ENCODE measurements around the gene ST8SIA6. TPM values are rescaled to one million over a fixed set of nuclear protein-coding genes. Genes with fewer than 3 reads are reported as not detected.
"Not testable (repeated sequence)": the region's sequence is repeated elsewhere in the genome, so short reads cannot be mapped to it uniquely, and the experiment has no call there.

The ST8SIA6 gene
- total RNA-seq, 1 donor from 2014 or later, result 0.76 TPM

DNA sequence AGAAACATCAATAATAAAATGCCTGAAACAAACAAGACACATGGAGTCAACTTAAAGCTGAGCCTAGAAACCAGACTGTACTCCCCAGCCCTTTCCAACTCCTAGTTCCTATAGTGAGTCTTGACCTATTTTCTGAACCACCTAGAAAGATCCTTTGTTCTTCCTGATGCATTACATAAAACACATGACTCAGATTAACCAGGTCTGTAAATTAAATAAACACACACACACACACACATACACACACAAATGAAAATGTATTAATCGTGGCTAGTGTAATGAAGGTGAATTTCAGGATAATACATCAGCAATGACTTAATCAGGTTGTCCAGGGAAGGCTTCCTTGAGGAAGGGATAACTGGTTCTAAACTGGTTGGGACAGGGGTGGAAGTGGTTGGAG is 104.7 kb downstream of the ST8SIA6 start:
- no peak for DNase-seq (ENCODE audit: extremely low read depth, low read depth, low spot score)

DNA sequence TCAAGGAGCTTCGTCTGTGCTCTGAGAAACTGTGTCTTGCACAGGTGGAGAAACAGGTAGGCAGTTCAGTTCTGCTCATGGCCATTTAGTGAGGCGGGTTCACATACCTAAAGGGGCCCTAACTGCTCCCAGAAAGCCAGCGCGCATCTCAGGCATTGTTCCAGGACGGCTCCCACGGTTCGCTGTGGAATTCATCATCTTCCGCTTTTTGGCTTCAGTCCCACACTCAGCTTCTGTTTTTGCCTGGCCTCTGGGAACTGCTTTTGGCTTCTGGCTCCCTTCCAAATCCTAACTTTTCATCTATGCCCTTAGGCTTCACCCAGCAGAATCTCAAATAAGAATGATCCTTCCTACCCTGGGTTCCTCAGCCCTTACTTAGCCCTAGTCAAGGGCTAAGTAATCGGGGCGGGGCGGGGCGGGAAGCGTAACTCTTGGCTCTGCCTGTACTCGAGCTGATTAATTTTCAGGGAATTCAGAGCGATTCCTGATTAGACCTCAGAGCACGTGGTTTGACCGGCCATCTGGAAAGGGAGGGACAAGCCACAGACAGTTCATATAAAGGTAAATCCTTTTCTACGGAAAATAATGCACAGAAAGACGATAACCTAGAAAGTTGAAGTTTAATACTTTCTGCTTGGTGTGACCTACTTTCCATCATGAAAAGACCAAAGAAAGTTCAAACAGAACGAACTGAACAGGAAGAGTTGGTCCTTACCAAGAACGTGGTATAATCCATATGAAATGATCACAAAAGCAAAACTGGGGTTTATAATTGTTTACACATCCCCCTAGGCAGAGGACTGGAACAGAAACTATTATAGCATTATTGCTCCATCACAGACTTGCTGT is 105.7 kb downstream of the ST8SIA6 start:
- peak; percentile 12 for DNase-seq (ENCODE audit: extremely low read depth, low read depth, low spot score)

- DNase-seq (ENCODE audit: extremely low read depth, low read depth, low spot score), result no peak
Measured at GRCh38 chr10:17348011-17348500, 106.3 kb downstream of the ST8SIA6 start.

- no peak for DNase-seq (ENCODE audit: extremely low read depth, low read depth, low spot score)
Measured at GRCh38 chr10:17344206-17344605, 110.2 kb downstream of the ST8SIA6 start.

DNA sequence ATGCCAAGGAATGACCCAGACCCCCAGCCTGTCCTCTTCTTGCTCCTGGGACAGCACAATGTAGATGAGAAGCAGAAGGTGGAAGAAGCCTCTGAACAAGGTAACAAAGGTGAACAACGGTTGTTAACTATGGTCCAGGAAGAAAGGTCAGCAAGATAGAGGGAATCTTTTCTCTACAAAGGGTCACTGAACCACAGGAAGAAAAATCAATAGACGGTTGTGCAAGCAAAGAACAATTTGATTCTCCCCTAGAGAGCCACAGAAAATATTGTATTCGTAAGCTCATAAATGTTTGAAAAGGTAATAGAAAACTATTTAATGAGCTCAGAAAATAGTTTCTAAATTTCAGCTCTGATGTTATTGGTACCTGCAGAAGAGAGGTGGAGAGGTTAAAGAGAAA is 111.3 kb downstream of the ST8SIA6 start:
- no peak for DNase-seq (ENCODE audit: extremely low read depth, low read depth, low spot score)

DNA sequence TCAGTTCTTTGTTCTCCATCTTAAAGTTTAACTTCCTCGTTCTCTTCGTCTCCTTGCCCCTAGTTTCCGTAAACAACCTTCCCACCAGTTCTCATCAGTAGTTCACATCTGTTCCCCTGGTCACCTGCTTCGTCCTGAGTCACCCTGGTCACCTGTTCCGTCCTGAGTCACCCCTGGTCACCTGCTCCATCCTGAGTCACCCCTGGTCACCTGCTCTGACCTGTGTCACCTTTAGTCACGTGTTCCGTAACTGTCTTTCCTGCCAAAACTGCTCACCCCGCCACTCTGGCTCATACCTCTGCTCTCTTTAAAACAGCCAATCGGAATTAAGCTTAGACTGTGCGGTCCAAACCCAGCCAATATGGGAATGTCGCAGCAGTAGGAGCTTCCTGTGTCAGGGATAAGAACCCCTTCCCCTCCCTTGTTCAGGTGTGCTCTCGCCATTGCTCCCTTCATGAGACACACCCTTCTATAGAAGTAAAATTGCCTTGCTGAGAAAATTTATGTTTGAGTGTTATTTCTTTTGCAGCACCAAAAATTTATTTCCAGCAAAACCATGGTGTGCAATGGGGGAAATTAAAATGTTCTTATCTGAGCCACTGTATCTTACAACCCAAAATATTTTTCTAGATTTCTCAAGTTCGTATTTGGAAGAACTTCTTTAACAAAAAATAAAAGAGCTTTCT is 114.1 kb downstream of the ST8SIA6 start:
- no peak for DNase-seq (ENCODE audit: extremely low read depth, low read depth, low spot score)

DNA sequence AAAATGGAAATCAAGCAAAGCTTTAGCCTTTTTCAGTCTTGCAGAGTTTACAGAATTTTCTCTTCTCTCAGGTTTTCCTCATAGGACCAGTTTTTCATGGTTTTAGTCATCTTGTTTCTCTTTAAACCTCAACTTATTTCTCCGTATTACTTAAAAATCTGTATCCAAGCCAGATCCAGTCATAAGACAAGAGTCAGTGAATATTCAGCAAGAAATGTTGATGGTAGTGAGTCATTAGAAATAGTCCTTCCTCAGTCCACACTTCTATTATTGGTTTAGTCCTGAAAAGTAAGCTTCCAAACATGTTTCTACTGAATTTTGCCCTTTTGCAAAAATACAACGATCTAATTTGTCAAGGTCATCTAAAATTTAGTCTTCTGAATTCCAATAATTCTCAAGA is 119.3 kb downstream of the ST8SIA6 start:
- no peak for DNase-seq (ENCODE audit: extremely low read depth, low read depth, low spot score)

DNA sequence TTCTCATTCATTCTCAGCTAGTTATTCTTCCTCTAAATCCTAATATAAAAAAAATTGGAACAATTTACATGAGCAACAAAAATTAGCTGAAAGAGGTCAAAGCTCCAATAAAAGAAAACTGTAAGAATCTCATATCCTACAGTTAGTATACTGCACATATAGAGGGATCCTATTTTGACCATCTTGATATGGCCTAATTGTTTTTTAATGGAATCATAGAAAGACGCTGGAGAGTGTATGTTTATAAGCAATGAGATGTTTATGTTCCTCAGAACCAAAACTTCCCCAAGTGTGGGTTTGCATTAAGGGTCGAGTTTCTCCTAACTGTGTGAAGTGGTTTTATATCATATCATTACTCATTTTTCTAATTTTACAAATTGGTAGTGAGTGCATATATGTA is 123.9 kb downstream of the ST8SIA6 start:
- DNase-seq (ENCODE audit: extremely low read depth, low read depth, low spot score), result no peak

DNA sequence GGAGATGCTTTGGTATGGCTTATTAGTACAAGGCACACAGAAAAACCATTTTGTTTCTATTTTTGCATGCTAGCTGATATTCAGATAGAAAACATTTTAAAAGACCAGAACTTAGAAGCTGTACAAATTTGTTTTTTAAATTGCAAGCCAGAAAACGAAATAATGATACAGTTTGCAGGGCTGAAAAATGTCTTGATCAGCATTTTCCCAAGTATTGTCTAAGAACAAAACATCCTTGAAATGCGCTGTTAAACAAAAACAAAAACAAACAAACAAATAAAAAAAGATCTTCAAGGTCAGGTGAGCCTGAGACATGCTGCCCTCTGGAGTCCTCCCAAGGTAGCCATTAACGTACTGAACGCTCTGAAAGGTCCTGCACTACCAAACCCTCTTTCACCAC is 128.0 kb downstream of the ST8SIA6 start:
- no peak for DNase-seq (ENCODE audit: extremely low read depth, low read depth, low spot score)

DNA sequence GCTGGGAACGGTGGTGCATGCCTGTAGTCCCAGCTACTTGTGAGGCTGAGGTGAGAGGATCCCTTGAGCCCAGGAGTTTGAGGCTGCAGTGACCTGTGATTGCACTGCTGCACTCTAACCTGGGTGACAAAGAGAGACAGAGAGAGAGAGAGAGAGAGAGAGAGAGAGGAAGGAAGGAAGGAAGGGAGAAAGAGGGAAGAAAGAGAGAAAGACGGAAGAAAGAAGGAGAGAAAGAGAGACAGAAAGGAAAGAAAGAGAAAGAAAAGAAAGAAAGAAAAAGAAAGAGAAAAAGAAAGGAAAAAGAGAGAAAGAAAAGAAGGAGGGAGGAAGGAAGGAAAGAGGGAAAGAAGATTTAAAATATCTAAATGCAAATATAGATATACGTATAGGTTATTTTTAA is 132.4 kb downstream of the ST8SIA6 start:
- not testable (repeated sequence) for DNase-seq (ENCODE audit: extremely low read depth, low read depth, low spot score)

GRCh38 chr10:17316488-17317170 is 137.8 kb downstream of the ST8SIA6 start:
- no peak for DNase-seq (ENCODE audit: extremely low read depth, low read depth, low spot score)

- DNase-seq (ENCODE audit: extremely low read depth, low read depth, low spot score), result no peak
Measured at GRCh38 chr10:17309435-17309834, 145.0 kb downstream of the ST8SIA6 start.

- no peak for DNase-seq (ENCODE audit: extremely low read depth, low read depth, low spot score)
Measured at GRCh38 chr10:17307123-17307522, 147.3 kb downstream of the ST8SIA6 start.

GRCh38 chr10:17292375-17292774 is 162.0 kb downstream of the ST8SIA6 start:
- no peak for DNase-seq (ENCODE audit: extremely low read depth, low read depth, low spot score)

DNA sequence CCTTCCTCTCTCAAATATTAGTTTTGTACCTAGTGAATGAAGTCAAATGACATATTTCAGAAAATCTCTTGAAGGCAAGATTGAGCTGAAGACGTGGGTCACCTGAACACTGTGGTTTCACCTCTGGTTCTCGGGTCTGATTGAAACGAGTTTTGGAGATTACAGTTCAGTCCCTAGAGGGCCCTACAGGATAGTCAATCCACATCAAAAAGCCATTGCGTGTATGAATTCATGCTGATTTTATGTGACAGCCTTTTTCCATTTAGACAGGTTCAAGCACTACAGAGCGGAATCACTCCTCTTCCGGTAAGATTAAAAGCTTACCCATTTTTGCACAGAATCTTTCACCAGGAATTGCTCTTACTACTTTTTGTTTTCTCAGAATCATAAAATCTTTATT is 164.2 kb downstream of the ST8SIA6 start:
- no peak for DNase-seq (ENCODE audit: extremely low read depth, low read depth, low spot score)

- DNase-seq (ENCODE audit: extremely low read depth, low read depth, low spot score), result no peak
Measured at GRCh38 chr10:17289763-17290162, 164.6 kb downstream of the ST8SIA6 start.

DNA sequence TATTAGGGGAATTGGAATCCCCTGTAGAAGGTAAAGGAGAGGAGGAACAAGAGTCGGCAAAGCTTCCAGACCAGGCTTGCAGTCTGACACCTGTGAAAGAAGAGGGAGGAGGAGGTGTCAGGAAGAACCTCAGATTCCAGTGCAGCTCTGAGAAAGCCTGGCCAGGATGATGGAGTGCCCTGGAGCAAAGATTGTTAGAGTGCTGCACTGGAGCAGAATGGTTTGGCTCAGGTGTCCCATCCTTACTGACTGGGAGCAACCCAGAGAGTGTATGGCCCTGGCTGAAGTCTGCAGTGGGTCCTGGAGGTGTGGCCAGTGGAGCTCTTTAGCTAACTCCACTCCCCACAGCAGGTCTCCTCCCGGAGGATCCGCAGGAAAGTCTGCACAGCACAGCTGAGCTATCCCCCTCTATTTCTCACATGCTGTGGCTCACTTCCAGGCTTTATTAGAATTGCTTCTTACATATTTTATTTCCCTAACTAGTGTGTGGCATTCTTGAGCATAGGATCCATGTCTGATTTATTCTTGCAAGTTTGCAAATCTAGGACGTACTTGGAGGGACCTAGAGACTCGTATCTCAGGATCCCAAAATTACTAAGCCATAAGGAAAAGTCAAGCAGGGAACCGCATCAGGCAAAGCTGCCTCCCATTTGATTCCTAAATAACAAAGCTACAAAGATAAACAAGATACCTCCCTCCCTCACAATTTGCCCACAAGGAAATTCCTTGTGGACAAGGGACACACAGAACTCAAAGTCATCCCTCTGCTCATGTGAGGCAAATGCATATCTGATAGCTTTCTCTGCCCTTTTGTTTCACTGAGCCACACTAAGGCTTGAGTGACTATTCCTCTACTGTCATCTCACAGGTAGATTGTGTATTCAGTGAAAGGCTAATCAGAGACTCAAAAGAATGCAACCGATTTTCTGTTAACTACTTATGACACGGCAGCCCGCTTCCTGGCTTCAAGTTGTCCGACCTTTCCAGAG is 167.5 kb downstream of the ST8SIA6 start:
- DNase-seq (ENCODE audit: extremely low read depth, low read depth, low spot score), result no peak

GRCh38 chr10:17282311-17282710 is 172.1 kb downstream of the ST8SIA6 start:
- no peak for DNase-seq (ENCODE audit: extremely low read depth, low read depth, low spot score)

DNA sequence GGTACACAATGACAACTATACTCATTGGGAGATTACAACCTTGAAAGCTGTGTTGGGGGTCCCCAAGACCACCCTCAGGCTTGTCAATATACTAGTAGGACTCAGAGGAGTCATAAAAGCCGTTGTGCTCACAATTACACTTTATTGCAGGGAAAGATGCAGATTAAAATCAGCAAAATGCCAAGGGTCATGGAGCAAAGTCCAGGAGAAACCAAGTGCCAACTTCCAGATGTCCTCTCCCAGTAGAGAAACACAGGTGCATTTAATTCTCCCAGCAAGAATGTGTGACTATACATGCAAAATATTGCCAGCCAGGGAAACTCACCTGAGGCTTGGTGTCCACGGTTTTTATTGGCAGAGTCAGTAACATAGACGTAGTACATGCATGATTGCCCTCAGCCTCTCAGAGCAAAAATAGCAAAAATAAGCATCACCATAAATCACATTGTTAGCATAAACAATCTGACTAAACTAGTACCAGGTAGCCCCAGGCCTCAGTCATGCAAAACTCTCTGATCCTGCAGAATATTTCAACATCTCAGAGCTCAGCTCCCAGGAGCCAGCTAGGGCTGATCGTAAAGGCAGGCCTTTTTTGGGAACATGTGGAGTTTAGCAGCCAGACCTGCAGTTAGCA is 175.7 kb downstream of the ST8SIA6 start:
- DNase-seq (ENCODE audit: extremely low read depth, low read depth, low spot score), result no peak
